ENCODE data around the gene MTFR1L.

GRCh38 chr1:25875154-25875855, 55.6 kb downstream of the MTFR1L start, which contains the start of gene PAQR7:
- TF ChIP-seq, protein P1, sequence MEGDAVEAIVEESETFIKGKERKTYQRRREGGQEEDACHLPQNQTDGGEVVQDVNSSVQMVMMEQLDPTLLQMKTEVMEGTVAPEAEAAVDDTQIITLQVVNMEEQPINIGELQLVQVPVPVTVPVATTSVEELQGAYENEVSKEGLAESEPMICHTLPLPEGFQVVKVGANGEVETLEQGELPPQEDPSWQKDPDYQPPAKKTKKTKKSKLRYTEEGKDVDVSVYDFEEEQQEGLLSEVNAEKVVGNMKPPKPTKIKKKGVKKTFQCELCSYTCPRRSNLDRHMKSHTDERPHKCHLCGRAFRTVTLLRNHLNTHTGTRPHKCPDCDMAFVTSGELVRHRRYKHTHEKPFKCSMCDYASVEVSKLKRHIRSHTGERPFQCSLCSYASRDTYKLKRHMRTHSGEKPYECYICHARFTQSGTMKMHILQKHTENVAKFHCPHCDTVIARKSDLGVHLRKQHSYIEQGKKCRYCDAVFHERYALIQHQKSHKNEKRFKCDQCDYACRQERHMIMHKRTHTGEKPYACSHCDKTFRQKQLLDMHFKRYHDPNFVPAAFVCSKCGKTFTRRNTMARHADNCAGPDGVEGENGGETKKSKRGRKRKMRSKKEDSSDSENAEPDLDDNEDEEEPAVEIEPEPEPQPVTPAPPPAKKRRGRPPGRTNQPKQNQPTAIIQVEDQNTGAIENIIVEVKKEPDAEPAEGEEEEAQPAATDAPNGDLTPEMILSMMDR (IDR thresholded peaks at IDR 0.05): peak in 1 of 7 experiments; percentile 11
- TF ChIP-seq POLR2A (IDR thresholded peaks at IDR 0.05): peak; percentile 35 to 67 (median 59)
